Kidney tubule cell (primary cell): ENCODE results near the gene CCDC88B.

ENCODE experiments used
- DNase-seq: peaks from one replicate; pipeline ENCODE4 v3.0.0-alpha.2; 2018; ENCODE audit warnings: low spot score

CCDC88B gene

DNA sequence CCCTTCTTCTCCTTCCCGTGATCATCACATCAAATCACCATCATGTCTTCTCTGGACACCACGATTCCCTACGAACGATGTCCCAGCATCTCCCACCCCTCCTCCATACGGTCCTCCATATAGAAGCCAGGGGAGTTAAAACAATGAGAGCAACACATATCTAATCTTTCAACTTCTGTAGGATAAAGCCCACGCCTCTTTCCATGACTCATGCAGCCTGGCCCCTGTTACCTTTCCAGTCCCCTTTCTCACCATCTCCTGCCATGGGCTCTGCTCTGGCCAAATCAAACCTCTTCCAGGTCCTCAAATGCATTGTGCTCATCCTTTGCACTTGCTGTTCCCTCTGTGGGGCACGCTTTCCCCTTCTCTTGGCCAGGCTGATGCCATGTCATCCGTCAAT, 42.6 kb downstream of the CCDC88B start:
- no peak for DNase-seq

DNA sequence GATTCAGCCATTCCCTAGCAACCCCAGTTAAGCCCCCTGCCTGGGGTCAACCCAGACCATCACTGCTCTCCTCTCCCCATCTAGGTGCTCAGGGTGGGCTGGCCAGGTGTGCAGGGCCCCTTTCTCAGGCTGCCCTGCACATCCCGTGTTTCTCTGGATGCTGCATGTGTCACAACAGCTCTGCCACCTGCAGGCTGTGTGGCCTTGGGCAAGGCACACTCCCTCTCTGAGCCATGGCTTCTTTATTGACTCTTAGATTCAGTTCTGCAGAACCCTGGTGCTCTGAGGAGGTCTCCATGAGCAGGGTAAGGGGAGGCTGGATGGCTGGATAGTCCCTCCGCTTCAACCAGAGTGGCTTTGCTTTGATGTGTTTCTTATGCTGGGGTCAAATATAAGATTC, 43.6 kb downstream of the CCDC88B start:
- DNase-seq, result no peak

GRCh38 chr11:64384028-64384737, 44.2 kb downstream of the CCDC88B start:
- no peak for DNase-seq

DNA sequence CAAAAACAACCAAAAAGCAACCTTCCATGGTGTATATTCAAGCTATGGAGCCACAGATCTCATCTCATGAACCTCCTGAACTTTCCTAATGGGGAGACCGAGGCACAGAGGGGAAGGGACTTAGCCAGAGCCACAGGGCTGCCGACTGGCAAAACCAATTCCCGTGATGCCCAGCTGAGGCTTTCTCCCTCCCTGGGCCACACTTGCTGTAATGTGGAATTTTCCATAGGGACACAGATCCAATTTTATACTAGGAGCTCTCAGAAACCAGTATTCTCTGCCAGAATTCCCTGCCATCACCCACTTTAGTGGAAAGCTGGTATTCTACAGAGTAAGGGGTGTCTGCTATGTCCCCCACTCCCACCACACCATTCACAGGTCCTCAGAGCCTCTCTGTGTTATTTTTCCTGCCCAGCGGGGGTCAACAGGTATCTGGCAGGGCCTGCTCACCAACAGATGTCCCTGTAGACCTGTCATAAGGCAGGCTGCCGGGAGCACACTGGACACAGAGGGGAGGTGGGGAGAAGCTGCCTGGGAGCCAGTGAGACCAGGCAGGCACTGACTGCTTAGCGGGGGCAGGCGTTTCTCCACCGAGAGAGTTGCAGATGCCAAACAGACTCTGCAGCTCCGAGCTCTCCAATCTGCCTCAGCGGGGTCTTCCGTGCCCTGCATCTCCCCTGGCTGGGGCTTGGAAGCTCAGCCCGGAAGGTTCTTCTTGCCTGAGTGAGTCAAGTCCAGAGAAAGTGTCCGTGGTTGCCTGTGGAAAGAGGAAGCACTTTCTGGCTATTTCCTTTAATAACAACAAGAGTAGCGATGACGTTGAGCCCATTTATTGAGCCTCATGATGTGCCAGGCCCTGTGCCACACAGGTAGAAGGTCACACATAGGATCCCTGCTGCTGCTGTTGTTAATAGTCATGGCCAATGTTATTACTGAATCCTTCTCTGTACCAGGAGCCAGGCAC, 45.3 kb downstream of the CCDC88B start:
- DNase-seq, result no peak

- peak; percentile 69 for DNase-seq
Observed at GRCh38 chr11:64385945-64386704, 46.1 kb downstream of the CCDC88B start.

DNA sequence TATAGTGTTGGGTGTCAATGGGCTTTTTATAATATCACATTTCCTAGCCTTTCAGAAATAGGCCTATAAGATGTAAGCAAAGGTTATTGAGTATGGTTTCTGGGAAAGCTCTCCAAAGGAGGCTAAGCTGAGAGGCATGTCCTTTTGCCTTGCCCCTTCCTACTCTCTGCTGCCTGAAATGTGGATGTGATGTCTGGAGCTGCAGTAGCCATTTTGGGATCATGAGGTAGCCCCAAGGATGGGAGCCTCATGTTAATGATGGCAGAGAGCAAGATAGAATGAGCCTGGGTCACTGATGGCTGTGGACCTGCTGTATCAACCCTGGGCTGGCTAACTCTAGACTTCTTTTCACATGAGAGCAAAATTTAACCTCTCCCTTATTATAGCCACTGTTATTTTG, 47.9 kb downstream of the CCDC88B start:
- no peak for DNase-seq

GRCh38 chr11:64388894-64389293, 48.9 kb downstream of the CCDC88B start:
- no peak for DNase-seq

GRCh38 chr11:64389851-64390250, 49.8 kb downstream of the CCDC88B start:
- DNase-seq, result no peak

DNA sequence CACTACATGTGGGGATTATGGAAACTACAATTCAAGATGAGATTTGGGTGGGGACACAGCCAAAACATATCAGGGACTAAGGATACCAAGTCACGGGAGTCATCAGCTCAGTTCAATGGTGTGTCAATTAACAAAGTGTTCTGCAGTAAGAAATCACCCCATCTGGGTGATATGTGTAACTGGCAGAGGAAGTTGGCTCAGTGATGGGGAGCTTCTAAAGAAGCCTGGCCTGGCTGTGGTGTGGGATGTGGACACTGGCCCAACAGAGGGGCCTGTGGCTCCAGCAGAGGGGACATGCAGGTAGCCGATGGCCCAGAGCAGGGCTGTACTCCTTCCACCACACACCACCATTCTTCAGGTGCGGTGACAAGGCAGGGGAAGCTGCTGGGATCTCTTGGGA, 50.6 kb downstream of the CCDC88B start:
- no peak for DNase-seq

DNA sequence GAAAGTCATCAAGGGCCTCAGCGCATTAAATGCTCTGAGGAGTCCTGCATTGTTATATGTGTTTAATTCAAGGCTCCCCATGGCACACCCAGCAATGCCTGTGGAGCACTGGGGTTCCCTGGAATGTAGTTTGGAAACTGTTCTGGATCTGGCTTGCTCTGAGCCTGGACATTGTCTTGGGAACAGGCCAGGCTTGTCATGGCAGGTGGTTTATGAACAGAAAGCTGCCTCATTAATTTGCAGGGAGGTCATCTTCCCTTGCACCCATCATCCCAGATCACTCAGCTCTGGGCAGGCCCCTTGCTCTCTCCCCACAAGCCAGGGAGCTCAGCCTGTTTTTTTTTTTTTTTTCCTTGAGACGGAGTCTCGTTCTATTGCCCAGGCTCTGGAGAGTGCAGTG, 51.8 kb downstream of the CCDC88B start:
- DNase-seq, result no peak

- DNase-seq, result no peak
Observed at GRCh38 chr11:64395545-64396078, 55.6 kb downstream of the CCDC88B start.

- DNase-seq, result no peak
Observed at GRCh38 chr11:64396079-64396591, 56.1 kb downstream of the CCDC88B start.

GRCh38 chr11:64400102-64400501, 60.1 kb downstream of the CCDC88B start:
- DNase-seq, result no peak

DNA sequence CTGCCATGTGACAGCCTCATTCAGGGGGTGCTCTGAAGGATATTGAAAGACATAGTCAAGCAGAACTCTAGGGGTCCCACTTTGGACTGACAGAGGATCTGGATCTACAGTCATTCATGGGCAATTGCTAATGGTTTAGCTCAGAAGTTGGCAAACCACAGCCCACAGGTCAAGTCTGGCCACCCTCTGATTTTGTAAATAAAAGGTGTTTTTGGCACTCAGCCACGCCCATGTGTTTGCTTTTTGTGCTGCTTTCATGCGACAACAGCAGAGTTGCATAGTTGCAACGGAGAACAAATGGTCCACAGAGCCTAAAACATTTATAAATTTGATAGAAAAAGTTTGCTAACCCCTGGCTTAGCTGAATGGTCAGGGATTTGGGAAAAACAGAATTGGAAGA, 60.7 kb downstream of the CCDC88B start:
- DNase-seq, result no peak

DNA sequence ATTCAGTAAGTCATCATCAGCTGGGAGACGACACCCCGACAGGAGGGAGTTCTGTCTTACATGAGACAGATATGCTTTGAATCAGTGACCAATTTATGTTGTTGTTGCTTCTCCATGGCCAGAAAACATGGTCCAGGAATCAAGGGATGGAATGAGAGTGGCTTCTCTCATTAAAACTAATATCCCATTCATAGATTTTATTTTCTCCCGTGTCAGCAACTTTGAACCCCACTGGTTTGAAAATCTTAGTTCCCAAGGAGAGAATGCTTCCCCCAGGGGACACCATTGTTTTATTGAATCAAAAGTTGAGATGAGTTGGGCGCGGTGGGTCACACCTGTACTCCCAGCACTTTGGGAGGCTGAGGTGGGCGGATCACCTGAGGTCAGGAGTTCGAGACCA, 61.8 kb downstream of the CCDC88B start:
- DNase-seq, result no peak

GRCh38 chr11:64403106-64403505, 63.1 kb downstream of the CCDC88B start:
- no peak for DNase-seq

GRCh38 chr11:64406221-64406946, 66.4 kb downstream of the CCDC88B start:
- DNase-seq, result no peak
